Stimulated activated CD8-positive, alpha-beta memory T cell treated with anti-CD3 and anti-CD28 coated beads, Interleukin-12 subunit alpha, Interleukin-12 subunit beta, amount 100 ng/mL, for 24 hours (primary cell): Measurements from ENCODE around the gene RUSF1.

Experiments
- DNase-seq: peaks from one replicate; pipeline ENCODE4 v3.0.0-alpha.2; 2020; ENCODE audit errors: extremely low read depth

RUSF1 gene

GRCh38 chr16:31471241-31471874 is 36.8 kb downstream of the RUSF1 start:
- no peak for DNase-seq

- DNase-seq: no peak
These were observed 37.6 kb downstream of the RUSF1 start for GRCh38 chr16:31470615-31471014.

GRCh38 chr16:31467858-31468257 is 40.3 kb downstream of the RUSF1 start:
- no peak for DNase-seq

- DNase-seq: no peak
These were observed 40.9 kb downstream of the RUSF1 start for GRCh38 chr16:31467151-31467773.

- DNase-seq: no peak
These were observed 41.8 kb downstream of the RUSF1 start for GRCh38 chr16:31466381-31466841.

GRCh38 chr16:31465788-31466370 is 42.3 kb downstream of the RUSF1 start:
- DNase-seq: no peak

- DNase-seq: no peak
These were observed 43.4 kb downstream of the RUSF1 start for GRCh38 chr16:31464781-31465260.

GRCh38 chr16:31464348-31464769 is 43.8 kb downstream of the RUSF1 start:
- no peak for DNase-seq

- no peak for DNase-seq
These were observed 46.0 kb downstream of the RUSF1 start for GRCh38 chr16:31461921-31462804.

- DNase-seq: no peak
These were observed 46.8 kb downstream of the RUSF1 start for GRCh38 chr16:31461201-31461920.

GRCh38 chr16:31460582-31461002 is 47.6 kb downstream of the RUSF1 start:
- DNase-seq: no peak

- DNase-seq: peak; percentile 100
These were observed 48.3 kb downstream of the RUSF1 start for GRCh38 chr16:31459687-31460581.

GRCh38 chr16:31458844-31459686 is 49.1 kb downstream of the RUSF1 start, which contains the start of gene ARMC5:
Gene ARMC5 (plus strand): TSS chr16:31459501. CDS start chr16:31459525, 24 bp downstream.
- peak; percentile 93 for DNase-seq

GRCh38 chr16:31458073-31458843 is 49.9 kb downstream of the RUSF1 start:
- DNase-seq: no peak

GRCh38 chr16:31456988-31457360 is 51.2 kb downstream of the RUSF1 start:
- DNase-seq: no peak

GRCh38 chr16:31455601-31456314 is 52.4 kb downstream of the RUSF1 start:
- no peak for DNase-seq

GRCh38 chr16:31453255-31454204 is 54.7 kb downstream of the RUSF1 start:
- DNase-seq: no peak
